A673 (cell line): ENCODE measurements around the gene MORF4L2.

Experiments
- EZH2 ChIP-seq: fragments of 200-600 bp; sonication (generic); IDR thresholded peaks from 2 replicates; pipeline ENCODE4 v1.6.1; 2017; ENCODE audit warnings: borderline replicate concordance, low read depth, mild to moderate bottlenecking, mixed read lengths, antibody characterized with exemption, low read length; ENCODE audit not compliant: poor library complexity, severe bottlenecking
- TF ChIP-seq, protein P1 (sequence below): fragments of 300-800, 200-600 bp; sonication (generic); conservative IDR thresholded peaks from 2 replicates; pipeline ENCODE4 v1.5.1; 2017; ENCODE audit warnings: low read depth, mild to moderate bottlenecking, antibody characterized with exemption, low read length, moderate library complexity, mixed read lengths

- TF ChIP-seq, protein P1, sequence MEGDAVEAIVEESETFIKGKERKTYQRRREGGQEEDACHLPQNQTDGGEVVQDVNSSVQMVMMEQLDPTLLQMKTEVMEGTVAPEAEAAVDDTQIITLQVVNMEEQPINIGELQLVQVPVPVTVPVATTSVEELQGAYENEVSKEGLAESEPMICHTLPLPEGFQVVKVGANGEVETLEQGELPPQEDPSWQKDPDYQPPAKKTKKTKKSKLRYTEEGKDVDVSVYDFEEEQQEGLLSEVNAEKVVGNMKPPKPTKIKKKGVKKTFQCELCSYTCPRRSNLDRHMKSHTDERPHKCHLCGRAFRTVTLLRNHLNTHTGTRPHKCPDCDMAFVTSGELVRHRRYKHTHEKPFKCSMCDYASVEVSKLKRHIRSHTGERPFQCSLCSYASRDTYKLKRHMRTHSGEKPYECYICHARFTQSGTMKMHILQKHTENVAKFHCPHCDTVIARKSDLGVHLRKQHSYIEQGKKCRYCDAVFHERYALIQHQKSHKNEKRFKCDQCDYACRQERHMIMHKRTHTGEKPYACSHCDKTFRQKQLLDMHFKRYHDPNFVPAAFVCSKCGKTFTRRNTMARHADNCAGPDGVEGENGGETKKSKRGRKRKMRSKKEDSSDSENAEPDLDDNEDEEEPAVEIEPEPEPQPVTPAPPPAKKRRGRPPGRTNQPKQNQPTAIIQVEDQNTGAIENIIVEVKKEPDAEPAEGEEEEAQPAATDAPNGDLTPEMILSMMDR = no peak
- TF ChIP-seq EZH2 = no peak
These were observed 57.8 kb downstream of the MORF4L2 start, which contains the start of gene TCEAL1 for GRCh38 chrX:103628386-103629317.
